Fibroblast of lung (primary cell): ENCODE data around the gene TP63. TPM values are rescaled to one million over a fixed set of nuclear protein-coding genes. Genes with fewer than 3 reads are reported as not detected.
A peak's percentile ranks its signal among the peaks of the same experiment; 100 is the strongest.

Experiments used
- DNase-seq, 2 donors: peaks; one replicate each; pipeline versions ENCODE4 v3.0.0 to v3.0.0-alpha.2; 2010; ENCODE audit warnings: low read depth in 2 of 2
- H2AFZ ChIP-seq: 2 replicates; pipeline ENCODE4 v1.5.1; 2012; ENCODE audit warnings: low read length, control low read depth, inconsistent platforms
- H3K27ac ChIP-seq: 2 replicates; pipeline ENCODE4 v1.5.1; 2011; ENCODE audit warnings: low read length, control low read depth; ENCODE audit not compliant: insufficient read depth
- H3K27me3 ChIP-seq: 2 replicates; pipeline ENCODE4 v1.5.1; 2011; ENCODE audit warnings: mild to moderate bottlenecking, low read length; ENCODE audit not compliant: control insufficient read depth, insufficient read depth
- H3K36me3 ChIP-seq: 2 replicates; pipeline ENCODE4 v1.5.1; 2011; ENCODE audit warnings: low read length; ENCODE audit not compliant: control insufficient read depth, insufficient read depth
- H3K4me1 ChIP-seq: 2 replicates; pipeline ENCODE4 v1.5.1; 2011; ENCODE audit warnings: low read length; ENCODE audit not compliant: control insufficient read depth, insufficient read depth; ENCODE audit errors: extremely low read depth
- H3K4me2 ChIP-seq: 2 replicates; pipeline ENCODE4 v1.5.1; 2011; ENCODE audit warnings: low read length, control low read depth; ENCODE audit not compliant: insufficient read depth; ENCODE audit errors: extremely low read depth
- H3K4me3 ChIP-seq, 4 experiments: fragments of 200-600 bp in 1 of 4; sonication (generic) in 1 of 4; replicated peaks in 1 of 4; 2 replicates each; pipeline ENCODE4 v1.5.1; 2011 to 2016; ENCODE audit warnings: low read length in 4 of 4, low read depth in 3 of 4, mild to moderate bottlenecking in 3 of 4, control low read depth in 2 of 4, inconsistent platforms in 1 of 4, mixed read lengths in 1 of 4; ENCODE audit not compliant: insufficient read depth in 1 of 4; ENCODE audit errors: control extremely low read depth in 1 of 4
- H3K79me2 ChIP-seq: 2 replicates; pipeline ENCODE4 v1.5.1; 2012; ENCODE audit warnings: mild to moderate bottlenecking, low read length, inconsistent platforms; ENCODE audit not compliant: control insufficient read depth, insufficient read depth
- H3K9ac ChIP-seq: 2 replicates; pipeline ENCODE4 v1.5.1; 2011; ENCODE audit warnings: mild to moderate bottlenecking, low read length, control low read depth; ENCODE audit not compliant: insufficient read depth
- H3K9me3 ChIP-seq: 2 replicates; pipeline ENCODE4 v1.5.1; 2012; ENCODE audit warnings: low read depth, low read length; ENCODE audit not compliant: control insufficient read depth, insufficient read depth
- H4K20me1 ChIP-seq: 2 replicates; pipeline ENCODE4 v1.5.1; 2011; ENCODE audit warnings: low read length; ENCODE audit not compliant: control insufficient read depth, insufficient read depth; ENCODE audit errors: extremely low read depth
- EZH2 ChIP-seq: IDR thresholded peaks from 2 replicates; pipeline ENCODE4 v1.5.1; 2012; ENCODE audit warnings: low read length, control low read depth, mild to moderate bottlenecking; ENCODE audit errors: missing control alignments
- polyA plus RNA-seq, 2 donors: library from polyadenylated mRNA; depleted of rRNA in 1 of 2; stranded (reverse) in 1 of 2; unstranded in 1 of 2; fragments of >200 nt; gene quantifications; 2 replicates each; pipeline ENCODE4 v1.2.1, GENCODE V29; 2011 to 2012; ENCODE audit warnings: missing spikeins in 1 of 2
- total RNA-seq: library from RNA; depleted of rRNA; stranded (reverse); fragments of >200 nt; gene quantifications from 2 replicates; pipeline ENCODE4 v1.2.1, GENCODE V29; 2014
- TF ChIP-seq, protein P1 (sequence below), 2 donors: IDR thresholded peaks in 1 of 2; conservative IDR thresholded peaks in 1 of 2; 1 replicate in 1 of 2; 2 replicates in 1 of 2; pipeline ENCODE4 v1.5.1; 2011 to 2012; ENCODE audit warnings: low read length in 2 of 2, control low read depth in 1 of 2, inconsistent platforms in 1 of 2, low read depth in 1 of 2, mild to moderate bottlenecking in 1 of 2

TP63 gene
- total and polyA plus RNA-seq, 2 donors (not counting 1 experiment from before 2014, with no cell fraction given), result 0.06 TPM; not detected in 1

DNA sequence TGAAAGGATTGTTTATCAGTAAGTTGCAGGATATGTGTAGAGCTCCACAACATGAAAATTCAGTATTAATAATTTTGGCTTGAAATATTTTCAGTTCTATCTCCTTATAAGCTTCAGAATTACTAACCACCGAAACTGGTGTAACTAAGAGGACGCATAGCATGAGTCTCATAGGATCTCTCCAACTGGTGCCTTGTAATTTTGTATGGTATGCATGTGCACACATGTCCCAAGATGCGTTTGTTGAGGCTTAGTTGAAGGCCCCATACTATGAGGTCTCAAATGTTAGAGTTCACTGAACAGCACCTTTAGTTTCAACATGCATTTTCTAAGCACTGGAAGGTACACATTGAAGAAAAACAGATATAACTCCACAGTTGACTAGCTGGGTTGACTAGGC is 195.4 kb downstream of the TP63 start:
- no peak overlapping the region for H3K9ac ChIP-seq
- no peaks in the 10 kb centered on the region for H4K20me1 ChIP-seq
- no peak for DNase-seq
- no peaks in the 10 kb centered on the region for H3K9me3 ChIP-seq
- H3K27ac ChIP-seq, result no peak overlapping the region
- no peak overlapping the region for H2AFZ ChIP-seq
- TF ChIP-seq, protein P1, sequence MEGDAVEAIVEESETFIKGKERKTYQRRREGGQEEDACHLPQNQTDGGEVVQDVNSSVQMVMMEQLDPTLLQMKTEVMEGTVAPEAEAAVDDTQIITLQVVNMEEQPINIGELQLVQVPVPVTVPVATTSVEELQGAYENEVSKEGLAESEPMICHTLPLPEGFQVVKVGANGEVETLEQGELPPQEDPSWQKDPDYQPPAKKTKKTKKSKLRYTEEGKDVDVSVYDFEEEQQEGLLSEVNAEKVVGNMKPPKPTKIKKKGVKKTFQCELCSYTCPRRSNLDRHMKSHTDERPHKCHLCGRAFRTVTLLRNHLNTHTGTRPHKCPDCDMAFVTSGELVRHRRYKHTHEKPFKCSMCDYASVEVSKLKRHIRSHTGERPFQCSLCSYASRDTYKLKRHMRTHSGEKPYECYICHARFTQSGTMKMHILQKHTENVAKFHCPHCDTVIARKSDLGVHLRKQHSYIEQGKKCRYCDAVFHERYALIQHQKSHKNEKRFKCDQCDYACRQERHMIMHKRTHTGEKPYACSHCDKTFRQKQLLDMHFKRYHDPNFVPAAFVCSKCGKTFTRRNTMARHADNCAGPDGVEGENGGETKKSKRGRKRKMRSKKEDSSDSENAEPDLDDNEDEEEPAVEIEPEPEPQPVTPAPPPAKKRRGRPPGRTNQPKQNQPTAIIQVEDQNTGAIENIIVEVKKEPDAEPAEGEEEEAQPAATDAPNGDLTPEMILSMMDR (conservative IDR thresholded peaks at IDR 0.05 in 1 of 2, IDR thresholded peaks at IDR 0.05 in 1 of 2; ENCODE audit: low read depth in 1 of 2, low read length in 2 of 2), result no peak
- no peak for TF ChIP-seq EZH2
- H3K79me2 ChIP-seq, result no peaks in the 10 kb centered on the region
- no peaks in the 10 kb centered on the region for H3K4me1 ChIP-seq
- no peak overlapping the region for H3K4me2 ChIP-seq
- H3K27me3 ChIP-seq, result no peaks in the 10 kb centered on the region
- H3K36me3 ChIP-seq, result no peaks in the 10 kb centered on the region
- no peak overlapping the region for H3K4me3 ChIP-seq

DNA sequence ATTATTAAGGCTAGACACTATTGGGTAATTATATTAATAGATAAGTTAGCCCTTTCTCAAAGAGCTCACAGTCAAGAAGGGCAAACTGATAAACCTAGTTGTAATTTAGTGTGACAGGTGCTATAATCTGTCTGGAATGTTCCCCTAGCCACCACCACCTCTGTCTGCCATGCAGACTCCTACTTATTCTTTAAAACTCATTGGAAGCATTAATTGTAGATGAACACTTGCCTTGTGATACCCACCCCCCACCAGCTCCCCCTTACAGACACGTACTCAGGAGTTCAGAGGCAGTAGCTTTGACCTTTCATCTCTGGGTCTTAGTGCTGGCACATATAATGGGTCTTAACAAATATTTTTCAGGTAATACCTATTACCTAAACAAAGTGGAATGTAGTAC is 195.9 kb downstream of the TP63 start:
- no peak overlapping the region for H3K27ac ChIP-seq
- no peak overlapping the region for H2AFZ ChIP-seq
- H4K20me1 ChIP-seq, result no peaks in the 10 kb centered on the region
- H3K27me3 ChIP-seq, result no peaks in the 10 kb centered on the region
- TF ChIP-seq EZH2, result no peak
- H3K9ac ChIP-seq, result no peak overlapping the region
- DNase-seq, result peak in 1 of 2 donors; percentile 33
- H3K4me3 ChIP-seq, result no peak overlapping the region
- no peaks in the 10 kb centered on the region for H3K4me1 ChIP-seq
- no peaks in the 10 kb centered on the region for H3K79me2 ChIP-seq
- H3K36me3 ChIP-seq, result no peaks in the 10 kb centered on the region
- no peak overlapping the region for H3K4me2 ChIP-seq
- H3K9me3 ChIP-seq, result no peaks in the 10 kb centered on the region

GRCh38 chr3:189830401-189830800 is 199.2 kb downstream of the TP63 start:
- no peak overlapping the region for H3K9ac ChIP-seq
- H3K27me3 ChIP-seq, result no peaks in the 10 kb centered on the region
- no peaks in the 10 kb centered on the region for H4K20me1 ChIP-seq
- H3K4me2 ChIP-seq, result no peak overlapping the region
- H3K79me2 ChIP-seq, result no peaks in the 10 kb centered on the region
- H2AFZ ChIP-seq, result no peak overlapping the region
- DNase-seq, result no peak
- H3K4me1 ChIP-seq, result no peaks in the 10 kb centered on the region
- no peak overlapping the region for H3K27ac ChIP-seq
- H3K4me3 ChIP-seq, result no peak overlapping the region
- no peak for TF ChIP-seq EZH2
- TF ChIP-seq, protein P1 (conservative IDR thresholded peaks at IDR 0.05 in 1 of 2, IDR thresholded peaks at IDR 0.05 in 1 of 2; ENCODE audit: low read depth in 1 of 2, low read length in 2 of 2), result no peak
- H3K36me3 ChIP-seq, result no peaks in the 10 kb centered on the region
- no peaks in the 10 kb centered on the region for H3K9me3 ChIP-seq
